NCI-H1930 (cell line): ENCODE measurements around the gene TRIM16.
"Not testable (repeated sequence)": the region's sequence is repeated elsewhere in the genome, so short reads cannot be mapped to it uniquely, and the experiment has no call there.

ENCODE experiments used
- DNase-seq, 2 experiments: peaks; one replicate each; lab custom pipeline; 2025; lab: John Stamatoyannopoulos, UW

TRIM16 gene

DNA sequence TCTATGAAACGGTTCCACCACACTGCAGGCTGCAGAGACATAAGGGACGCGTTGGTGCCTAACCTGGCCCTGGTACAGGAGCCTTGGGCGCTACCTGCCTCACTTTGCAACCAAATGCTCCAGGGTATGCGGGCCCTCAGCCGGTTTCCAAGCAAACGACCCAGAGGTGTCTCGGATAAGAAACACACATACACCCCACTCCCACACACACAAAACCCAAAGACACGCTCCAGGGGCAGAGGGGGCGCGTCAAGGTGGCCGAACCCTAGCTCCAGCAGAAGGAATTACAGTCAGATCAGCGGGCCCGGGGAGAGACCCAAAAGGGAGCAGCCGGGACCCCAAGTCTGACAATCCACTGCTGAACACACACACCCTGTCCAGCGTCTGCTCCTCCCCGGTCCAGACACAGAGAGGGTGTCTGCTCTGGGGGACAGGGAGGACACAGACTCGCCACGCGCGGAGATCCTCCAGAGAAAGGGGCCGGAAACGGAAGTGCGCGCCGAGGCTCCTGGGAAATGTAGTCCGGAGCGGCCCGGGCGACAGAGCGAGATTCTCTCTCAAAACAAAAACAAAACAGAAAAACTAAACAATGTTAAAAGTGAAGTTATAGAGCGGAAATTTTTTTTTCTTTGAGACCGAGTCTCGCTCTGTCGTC lies at the start of gene TRIM16:
TSS of gene TRIM16 (minus strand) at position 488 of the 655 bp plus-strand sequence. CDS start 32,702 bp downstream, outside the sequence.
- peak; percentile 15 to 48 for DNase-seq

DNA sequence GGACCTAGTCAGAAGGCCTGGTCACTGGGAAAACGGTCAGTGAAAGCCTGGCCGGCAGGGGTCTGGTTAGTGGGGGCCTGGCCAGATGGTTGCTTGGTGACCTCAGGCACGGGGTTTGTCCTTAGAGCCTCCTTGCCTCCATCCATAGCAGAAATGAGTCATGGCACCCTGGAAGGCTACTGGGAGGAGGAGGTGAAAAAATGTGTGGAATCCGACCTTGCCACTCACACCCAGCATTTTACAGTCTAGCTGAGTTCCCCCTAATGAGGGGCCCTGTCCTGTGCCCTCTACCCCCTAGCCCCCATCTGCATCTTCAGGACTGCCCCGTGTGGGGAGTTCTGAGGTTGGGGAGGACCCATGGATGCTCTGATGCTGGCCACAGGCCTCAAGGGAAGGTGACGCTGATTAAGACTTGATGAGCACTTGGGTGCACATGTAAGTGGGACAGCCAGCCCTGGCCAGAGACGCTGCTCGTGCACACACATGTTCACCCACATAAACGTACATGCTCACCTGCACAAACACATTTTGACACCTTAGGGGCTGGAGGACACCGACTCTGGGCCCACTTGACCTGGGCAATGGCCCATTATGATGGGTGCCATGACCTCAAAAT lies 49.2 kb upstream of the TRIM16 start:
- DNase-seq: not testable (repeated sequence)

DNA sequence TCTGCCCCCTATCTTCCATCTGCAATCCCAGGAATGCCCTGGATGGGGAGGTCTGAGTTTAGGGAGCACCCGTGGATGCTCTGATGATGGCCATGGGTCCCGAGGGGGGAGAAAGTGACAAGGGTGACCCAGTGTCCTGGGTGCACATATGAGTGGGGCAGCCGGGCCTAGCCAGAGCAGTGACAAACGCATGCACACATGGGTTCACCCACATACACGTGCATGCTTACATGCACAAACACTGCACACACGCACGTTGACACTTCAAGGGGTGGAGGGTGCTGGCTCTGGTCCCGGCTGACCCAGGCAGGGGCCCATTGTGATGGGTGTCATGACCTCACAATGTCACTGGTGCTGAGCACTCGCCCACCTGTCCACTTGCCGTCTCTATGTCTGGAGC lies 47.8 kb upstream of the TRIM16 start, which contains the start of gene TBC1D26:
TSS of gene TBC1D26 (plus strand) at position 384 of the 400 bp plus-strand sequence. CDS start 3,066 bp downstream, outside the sequence.
- DNase-seq: not testable (repeated sequence)

DNA sequence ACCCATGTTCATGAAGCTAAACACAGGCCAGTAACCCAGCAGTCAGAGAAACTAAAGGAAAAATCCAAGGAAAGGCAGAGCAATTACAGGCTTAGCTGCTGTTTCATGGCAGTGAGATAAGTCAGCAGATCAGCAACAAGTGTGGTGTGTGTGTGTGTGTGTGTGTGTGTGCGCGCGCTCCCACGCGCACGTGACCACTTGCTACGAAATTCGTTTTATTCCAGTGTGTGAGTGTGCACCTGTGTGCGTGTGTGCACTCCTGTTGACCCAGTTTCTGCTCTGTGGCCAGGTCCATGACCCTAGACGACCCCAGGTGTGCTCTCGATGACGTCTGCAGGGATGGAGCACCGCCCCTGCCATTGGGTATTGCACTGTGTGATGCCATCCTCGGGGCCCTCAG lies 46.4 kb upstream of the TRIM16 start:
- DNase-seq: not testable (repeated sequence)

DNA sequence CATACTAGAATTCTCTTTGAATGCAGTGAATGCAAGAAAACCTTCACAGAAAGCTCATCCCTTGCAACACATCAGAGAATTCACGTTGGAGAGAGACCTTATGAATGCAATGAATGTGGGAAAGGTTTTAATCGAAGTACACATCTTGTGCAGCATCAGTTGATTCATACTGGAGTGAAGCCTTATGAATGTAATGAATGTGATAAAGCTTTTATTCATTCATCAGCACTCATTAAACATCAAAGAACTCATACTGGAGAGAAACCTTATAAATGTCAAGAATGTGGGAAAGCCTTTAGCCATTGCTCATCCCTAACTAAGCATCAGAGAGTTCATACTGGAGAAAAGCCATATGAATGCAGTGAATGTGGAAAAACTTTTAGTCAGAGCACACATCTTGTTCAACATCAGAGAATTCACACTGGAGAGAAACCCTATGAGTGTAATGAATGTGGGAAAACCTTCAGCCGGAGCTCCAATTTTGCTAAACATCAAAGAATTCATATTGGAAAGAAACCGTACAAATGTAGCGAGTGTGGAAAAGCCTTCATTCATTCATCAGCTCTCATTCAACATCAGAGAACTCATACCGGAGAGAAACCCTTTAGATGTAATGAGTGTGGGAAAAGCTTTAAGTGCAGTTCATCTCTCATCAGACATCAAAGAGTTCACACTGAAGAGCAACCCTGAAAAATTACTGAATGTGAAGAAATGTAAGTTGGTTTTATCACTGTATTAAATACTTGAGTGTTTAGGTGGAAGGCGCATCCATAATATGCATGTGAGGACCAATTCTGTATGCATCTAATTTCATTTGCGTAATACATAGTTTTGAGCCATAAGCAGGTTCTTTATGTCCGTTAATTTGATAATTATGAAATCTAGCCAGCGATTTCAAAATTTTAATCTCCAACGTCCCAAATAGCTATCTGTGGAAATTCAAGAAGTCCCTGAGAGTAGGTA lies 32.8 kb upstream of the TRIM16 start:
- DNase-seq: not testable (repeated sequence)

DNA sequence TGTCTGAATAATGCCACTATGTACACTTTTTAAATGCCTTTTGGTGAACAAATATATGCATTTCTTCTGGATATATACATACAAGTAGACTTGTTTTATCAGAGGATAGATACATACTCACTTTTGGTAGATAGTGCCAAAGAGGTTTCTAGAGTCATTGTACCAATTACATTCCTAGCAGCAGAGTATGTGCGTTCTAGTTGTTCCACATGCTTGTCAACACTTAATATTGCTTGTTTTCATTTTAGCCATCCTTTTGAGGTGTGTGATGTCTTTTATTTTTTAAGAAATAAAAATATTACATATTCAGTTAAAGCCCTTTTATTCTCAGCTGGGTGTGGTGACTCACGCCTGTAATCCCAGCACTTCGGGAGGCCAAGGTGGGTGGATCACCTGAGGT lies 24.8 kb upstream of the TRIM16 start:
- DNase-seq: not testable (repeated sequence)

DNA sequence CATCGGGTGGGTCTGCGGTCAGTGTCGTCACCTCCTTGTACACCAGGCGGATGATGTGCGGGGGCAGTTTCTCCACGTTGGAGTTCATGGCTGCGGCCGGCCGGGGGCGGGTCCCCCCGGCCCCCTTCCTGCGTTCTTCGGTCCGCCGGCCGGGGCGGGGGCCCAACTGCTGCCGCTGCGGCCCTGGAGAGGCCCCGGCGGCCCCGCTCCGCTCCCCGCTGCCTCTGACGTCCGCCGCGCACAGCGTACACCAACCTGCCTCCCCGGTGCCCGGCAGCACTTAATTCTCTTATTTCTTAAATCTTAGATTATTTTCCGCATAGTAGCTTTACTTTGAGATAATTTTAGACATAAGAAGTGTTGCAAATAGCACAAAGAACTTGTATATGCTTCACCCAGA lies 20.7 kb upstream of the TRIM16 start:
- not testable (repeated sequence) for DNase-seq

DNA sequence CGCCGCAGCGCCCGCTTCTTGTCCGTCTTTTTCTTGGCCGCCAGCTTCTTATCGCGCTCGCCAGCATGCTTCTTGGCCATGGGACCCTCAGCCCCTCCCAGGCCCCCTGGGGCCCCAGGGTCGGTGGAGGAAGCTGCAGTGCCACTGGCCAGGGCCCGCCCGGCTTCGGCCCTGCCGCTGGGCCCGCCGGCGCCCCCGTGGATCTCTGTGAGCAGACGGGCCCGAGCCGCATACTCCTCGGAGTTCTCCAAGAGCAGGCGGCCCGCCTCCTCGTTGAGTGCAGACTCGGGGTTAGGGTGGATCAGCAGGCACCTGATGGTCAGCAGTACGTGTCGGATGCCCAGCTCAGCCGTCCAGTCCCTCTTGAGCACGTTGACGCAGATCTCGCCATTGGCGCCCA lies 20.1 kb upstream of the TRIM16 start:
- not testable (repeated sequence) for DNase-seq

DNA sequence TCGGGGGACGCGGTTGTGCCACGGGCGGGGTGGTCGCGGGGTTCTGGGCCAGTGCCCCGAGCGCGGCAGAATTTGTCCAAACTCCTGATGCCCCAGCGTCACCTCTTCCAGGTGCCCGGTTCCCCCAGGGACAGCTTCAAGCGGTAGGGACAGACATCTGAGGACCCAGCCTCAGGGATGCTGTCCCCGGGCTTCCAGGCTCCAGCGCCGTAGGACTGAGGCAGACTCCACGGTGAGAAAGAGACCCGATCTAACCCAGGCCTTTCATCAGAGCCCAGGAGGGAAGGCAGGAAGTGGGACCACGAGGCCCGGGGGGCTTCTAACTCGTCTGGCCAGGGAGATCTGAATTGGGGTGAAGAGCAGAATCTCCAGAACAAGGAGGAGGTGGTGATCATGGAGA lies 15.8 kb upstream of the TRIM16 start:
- not testable (repeated sequence) for DNase-seq

DNA sequence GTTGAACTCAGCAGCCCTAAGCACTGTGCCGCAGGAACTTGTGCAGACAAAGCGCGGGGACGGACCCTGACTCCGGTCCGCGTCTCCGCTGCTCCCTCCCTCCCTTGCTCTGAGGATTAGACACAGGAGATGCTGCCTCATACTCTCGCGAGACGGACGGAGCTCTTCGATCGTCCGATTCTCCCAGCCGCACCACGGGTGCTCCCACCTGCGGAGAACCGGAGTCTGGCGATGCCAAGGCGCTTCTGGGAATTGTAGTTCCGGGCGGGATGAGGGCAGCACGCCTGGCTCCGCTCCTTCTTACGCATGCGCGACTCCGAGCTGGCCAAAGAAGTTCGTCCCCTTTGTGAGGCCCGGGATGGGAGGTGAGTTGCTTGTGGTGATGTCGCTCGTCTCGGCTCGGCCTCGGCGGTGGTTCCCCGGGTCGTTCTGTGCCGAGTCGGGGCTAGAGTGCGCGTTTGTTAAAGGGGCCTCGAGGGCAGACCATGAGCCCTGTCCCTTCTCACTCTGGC lies 15.4 kb upstream of the TRIM16 start, which contains the start of gene ZNF286A:
TSS of gene ZNF286A (plus strand) at position 340 of the 512 bp plus-strand sequence. CDS start 578 bp downstream, outside the sequence.
- peak; percentile 100 for DNase-seq

DNA sequence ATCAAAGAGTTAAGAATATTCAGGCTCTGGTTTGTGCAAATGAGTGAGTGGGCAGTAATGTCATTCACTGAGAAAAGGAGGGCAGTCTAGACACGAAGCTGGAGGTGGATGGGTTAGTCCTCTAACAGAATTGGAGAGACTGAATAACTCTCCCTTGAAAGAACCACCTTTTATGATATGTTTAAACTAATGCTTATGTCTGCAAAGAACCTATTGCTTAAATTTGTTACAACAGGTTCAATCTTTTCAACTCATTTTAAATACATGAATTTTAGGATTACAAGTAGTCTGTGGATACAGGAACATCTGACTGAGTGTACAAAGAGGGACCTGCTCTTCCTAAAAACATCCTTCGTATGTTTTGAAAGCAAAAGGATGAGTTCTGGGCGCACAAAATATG lies 14.9 kb upstream of the TRIM16 start:
- not testable (repeated sequence) for DNase-seq

DNA sequence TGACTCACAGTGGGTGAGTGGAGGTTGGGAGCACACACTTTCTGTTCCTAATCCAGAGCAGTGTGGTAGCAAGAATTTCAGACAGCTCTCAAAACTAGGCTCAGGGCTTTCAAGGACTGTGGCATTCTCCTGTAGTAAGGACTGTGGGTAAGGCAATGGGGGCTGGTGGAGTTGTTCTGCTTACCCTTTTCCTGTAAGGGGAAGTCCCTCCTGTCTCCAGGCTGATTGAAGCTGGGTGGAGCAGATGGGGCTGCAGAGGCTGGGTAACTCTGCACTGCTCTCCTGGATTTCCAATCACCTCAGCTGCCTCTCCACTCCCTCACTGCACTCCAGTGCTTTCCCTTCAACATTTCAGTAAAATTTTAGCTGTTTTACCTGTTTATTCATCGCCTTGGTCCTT lies 3.4 kb upstream of the TRIM16 start:
- DNase-seq: not testable (repeated sequence)

DNA sequence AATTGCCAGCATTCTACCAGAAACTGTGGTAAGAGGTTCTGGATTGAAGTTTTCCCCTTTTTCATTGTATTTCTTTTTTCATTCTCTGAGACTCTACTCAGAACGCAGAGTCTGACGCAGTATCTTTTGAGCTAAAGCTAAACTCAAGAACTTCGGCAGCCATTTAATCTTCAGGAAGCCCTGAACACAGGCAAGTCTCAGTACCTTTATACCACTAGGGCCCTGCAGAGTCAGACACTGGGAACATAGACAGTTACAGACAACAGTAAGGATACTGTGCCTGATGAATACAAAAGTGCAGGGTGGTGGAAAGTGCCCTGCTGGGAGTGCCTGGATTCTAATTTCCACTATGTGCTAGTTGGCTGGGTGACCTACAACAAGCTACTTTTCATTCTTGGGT lies 976 bp downstream of the TRIM16 start:
- not testable (repeated sequence) for DNase-seq

DNA sequence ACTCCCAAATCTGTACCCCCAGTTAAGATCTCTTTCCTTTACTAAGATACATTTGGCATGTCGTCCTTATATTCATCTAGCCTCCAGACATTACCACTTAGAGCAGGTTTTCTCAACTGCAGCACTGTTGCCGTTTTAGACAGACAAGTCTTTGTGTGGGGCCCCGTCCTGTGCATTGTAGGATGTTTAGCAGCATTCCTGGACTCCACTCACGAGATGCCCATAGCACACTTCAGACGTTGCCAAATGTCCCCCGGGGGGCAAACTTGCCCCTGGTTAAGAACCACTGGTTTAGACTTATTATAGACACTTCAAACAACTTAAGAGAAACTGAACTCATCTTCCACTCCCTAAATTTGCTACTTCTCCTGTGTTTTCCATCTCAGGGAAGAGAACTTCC lies 8.1 kb downstream of the TRIM16 start:
- DNase-seq: not testable (repeated sequence)

DNA sequence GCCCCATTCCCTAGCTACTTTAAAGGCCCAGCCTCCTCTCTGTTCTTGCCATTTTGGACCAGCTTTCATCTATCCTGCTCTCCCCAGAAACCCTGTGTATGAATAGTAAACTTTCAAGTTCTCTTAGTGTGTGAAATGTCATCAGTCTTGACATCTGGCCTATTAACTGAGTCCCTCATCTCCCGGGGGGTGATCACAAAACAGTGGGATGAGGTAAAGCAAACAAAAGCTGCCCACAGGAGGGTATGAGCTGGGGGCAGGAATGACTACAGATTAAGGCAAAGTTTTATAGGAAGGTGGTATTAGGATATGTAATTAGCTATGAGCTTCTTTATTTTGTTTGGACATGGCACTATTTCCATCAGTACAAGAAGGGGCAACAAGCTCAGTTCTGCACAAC lies 9.5 kb downstream of the TRIM16 start:
- DNase-seq: not testable (repeated sequence)

DNA sequence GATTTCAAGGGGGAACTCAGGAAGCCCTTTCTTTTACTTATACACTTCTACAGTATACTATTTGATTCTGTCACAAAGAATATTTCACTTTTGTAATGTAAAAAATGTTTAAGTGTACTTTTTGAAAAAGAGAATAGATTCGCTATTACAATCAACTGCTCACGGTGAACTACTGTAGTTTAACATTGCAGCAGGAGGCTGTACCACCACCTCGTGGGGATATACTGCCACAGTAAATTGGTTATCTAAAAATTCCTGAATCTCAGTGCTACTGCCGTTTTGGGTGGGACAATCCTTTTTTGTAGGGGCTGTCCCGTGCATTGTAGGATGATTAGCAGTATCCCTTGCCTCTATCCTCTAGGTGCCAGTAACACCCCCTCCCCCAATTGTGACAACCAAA lies 14.6 kb downstream of the TRIM16 start:
- not testable (repeated sequence) for DNase-seq

DNA sequence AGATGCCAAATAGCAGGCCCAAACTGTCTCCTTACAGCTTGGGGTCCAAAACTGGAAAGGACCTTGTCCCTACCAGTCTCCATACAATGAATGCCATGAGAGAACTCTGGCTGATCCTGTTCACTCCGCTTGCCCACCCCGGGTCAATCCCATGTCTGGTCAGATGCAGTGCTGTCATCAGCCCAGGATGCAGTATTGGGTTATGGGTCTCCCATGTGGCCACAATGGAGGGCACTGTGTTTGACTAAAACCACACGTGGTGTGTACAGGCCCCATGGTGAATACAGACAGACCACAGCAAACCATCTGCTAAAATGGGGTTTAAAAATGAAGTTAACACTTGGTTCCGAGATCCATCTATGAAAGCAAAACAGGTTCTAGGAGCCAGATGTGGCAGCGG lies 20.4 kb downstream of the TRIM16 start:
- no peak for DNase-seq

DNA sequence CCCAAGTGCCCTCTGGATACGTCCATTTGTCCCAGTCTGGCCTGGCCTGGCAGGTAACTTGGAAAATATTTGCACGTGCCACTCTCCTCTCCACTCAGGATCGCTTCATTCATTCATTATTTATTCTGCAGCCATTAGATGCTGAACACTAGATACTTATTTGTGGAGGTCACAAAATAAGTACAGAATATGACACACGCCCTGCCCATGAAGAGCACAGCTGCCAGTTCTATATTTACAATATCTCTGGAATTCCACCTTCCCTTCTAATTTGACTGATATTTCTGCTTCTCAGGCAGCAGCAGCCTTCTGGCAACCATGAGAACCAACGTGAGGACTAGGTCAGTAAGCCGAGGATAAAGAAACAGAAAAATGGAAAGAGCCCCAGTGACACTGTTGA lies 20.9 kb downstream of the TRIM16 start:
- no peak for DNase-seq

DNA sequence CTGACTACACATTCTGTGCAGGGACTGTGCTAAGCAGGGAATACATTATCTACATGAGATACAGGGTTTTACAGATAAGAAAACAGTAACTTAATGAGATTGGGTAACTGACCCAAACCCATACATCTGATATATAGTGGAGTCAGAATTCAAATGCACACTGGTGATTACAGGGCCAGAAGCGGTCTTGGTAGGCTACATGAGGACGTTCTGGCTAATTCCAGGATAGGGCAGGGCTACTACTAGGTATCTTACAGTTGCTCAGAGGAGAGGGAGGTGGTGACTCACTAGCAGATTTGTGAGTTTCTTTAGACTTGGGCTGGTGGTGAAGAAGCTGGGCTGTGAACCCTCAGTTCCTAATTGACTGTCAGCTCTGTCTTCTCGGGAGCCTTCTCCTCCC lies 21.4 kb downstream of the TRIM16 start:
- no peak for DNase-seq

DNA sequence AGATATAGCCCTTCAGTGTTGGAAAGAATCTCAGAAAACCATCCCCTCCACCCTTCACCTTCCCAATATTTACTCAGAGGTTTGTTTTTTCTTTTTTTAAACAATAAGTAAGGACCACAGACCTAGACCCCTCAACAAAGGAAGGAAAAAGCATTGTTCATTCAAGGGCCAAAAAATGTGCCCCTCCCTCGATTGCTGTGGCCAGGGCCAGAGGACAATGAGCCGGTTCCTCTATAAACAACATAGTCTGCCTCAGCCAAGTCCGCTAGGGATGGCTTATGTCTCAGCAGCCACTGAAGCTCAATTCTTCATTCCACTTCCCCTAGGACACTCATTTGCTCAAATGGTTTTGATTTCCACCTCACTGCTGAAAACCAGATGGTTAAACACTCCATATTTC lies 24.0 kb downstream of the TRIM16 start:
- no peak for DNase-seq

DNA sequence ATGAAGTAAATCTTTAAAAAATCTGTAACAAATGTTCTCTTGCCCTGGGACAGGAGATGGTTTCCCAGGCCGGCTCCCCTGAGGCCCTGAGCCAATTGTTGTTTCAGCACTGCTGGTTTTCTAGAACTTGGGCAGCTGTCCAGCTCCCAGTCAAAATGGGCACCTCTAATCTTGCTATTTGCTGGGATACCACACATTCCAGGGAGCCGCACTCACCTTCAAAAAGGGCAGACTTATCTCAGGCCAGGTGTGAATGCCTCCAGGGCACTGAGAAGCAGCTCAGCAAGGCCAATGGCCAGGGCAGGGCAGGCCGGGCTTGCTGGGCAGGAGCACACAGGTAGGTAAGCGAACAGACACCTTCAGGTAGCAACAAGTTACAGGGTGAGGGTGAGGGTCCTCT lies 24.4 kb downstream of the TRIM16 start:
- no peak for DNase-seq

DNA sequence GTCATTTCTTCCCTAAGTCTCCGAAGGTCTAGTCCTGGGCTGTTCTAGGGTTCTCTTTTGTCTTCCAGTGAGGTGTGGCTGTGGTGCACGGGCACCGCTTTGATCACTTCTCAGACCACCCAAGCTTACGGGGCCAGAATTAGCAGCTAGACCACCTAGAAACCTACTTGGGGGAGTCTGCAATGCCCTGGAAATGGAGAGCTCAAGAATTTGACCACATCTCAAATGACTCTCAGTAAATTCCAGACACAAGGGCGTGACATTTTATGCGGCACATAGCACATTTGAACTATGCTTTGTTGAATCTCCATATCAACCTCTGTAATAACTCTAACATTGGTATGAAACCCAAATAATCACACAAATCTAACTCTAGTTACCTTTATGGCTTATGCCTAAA lies 24.9 kb downstream of the TRIM16 start:
- DNase-seq: no peak
